ENCODE measurements around the gene GATAD2A. TPM values are rescaled to one million over a fixed set of nuclear protein-coding genes. Genes with fewer than 3 reads are reported as not detected.
A peak's percentile ranks its signal among the peaks of the same experiment; 100 is the strongest.

Gene GATAD2A
- total RNA-seq, 2 donors from 2014 or later, result 88.0 to 160 TPM

GRCh38 chr19:19532806-19533701 lies 127.6 kb downstream of the GATAD2A start:
- Mint-ChIP-seq H3K27me3 (no peaks in the 10 kb centered on the region), H3K36me3 (ENCODE audit: low read depth) (peaks cover 10% of the 10 kb centered on the region), H3K4me1 (peaks cover 6% of the 10 kb centered on the region), H3K9me3 (no peaks in the 10 kb centered on the region), H3K4me3 (no peak overlapping the region), H3K27ac (peak overlapping the region; percentile 49)
- ATAC-seq (replicated peaks), result no peak

- no peaks in the 10 kb centered on the region for H3K9me3 Mint-ChIP-seq
- no peak for ATAC-seq (replicated peaks)
- H3K4me3 Mint-ChIP-seq, result no peak overlapping the region
- peaks cover 5% of the 10 kb centered on the region for H3K36me3 Mint-ChIP-seq (ENCODE audit: low read depth)
- H3K27me3 Mint-ChIP-seq, result peaks cover 3% of the 10 kb centered on the region
- H3K4me1 Mint-ChIP-seq, result peaks cover 11% of the 10 kb centered on the region
- peak overlapping the region; percentile 49 for H3K27ac Mint-ChIP-seq
Observed at GRCh38 chr19:19533841-19534240, 128.4 kb downstream of the GATAD2A start.

GRCh38 chr19:19534556-19535265 lies 129.2 kb downstream of the GATAD2A start:
- H3K4me3 Mint-ChIP-seq, result no peak overlapping the region
- H3K27ac Mint-ChIP-seq, result peak overlapping the region; percentile 49
- no peaks in the 10 kb centered on the region for H3K9me3 Mint-ChIP-seq
- no peak for ATAC-seq (replicated peaks)
- peaks cover 13% of the 10 kb centered on the region for H3K4me1 Mint-ChIP-seq
- peaks cover 5% of the 10 kb centered on the region for H3K36me3 Mint-ChIP-seq (ENCODE audit: low read depth)
- peaks cover 5% of the 10 kb centered on the region for H3K27me3 Mint-ChIP-seq

- Mint-ChIP-seq H3K27me3 (peaks cover 5% of the 10 kb centered on the region), H3K4me3 (no peak overlapping the region), H3K9me3 (no peaks in the 10 kb centered on the region), H3K4me1 (peaks cover 13% of the 10 kb centered on the region), H3K36me3 (ENCODE audit: low read depth) (peaks cover 5% of the 10 kb centered on the region), H3K27ac (no peak overlapping the region)
- ATAC-seq (replicated peaks), result no peak
Observed at GRCh38 chr19:19535311-19536191, 130.1 kb downstream of the GATAD2A start.

GRCh38 chr19:19537075-19538048 lies 131.9 kb downstream of the GATAD2A start:
- no peak for ATAC-seq (replicated peaks)
- Mint-ChIP-seq H3K36me3 (ENCODE audit: low read depth) (peaks cover under 1% of the 10 kb centered on the region), H3K27me3 (peaks cover 5% of the 10 kb centered on the region), H3K4me3 (peak overlapping the region; percentile 75), H3K9me3 (no peaks in the 10 kb centered on the region), H3K27ac (peak overlapping the region; percentile 50), H3K4me1 (peaks cover 13% of the 10 kb centered on the region)

- no peaks in the 10 kb centered on the region for H3K9me3 Mint-ChIP-seq
- peak within 1 kb of the TSS; percentile 75 for H3K4me3 Mint-ChIP-seq
- H3K27me3 Mint-ChIP-seq, result peaks cover 5% of the 10 kb centered on the region
- H3K27ac Mint-ChIP-seq, result peak within 1 kb of the TSS; percentile 67
- H3K4me1 Mint-ChIP-seq, result peaks cover 13% of the 10 kb centered on the region
- ATAC-seq (replicated peaks), result no peak
- no peaks in the 10 kb centered on the region for H3K36me3 Mint-ChIP-seq (ENCODE audit: low read depth)
Observed at GRCh38 chr19:19538061-19538784, 132.7 kb downstream of the GATAD2A start, which contains the start of gene CILP2. CILP2 (plus strand) TSS chr19:19538265; CDS start chr19:19538350, 85 bp downstream.

GRCh38 chr19:19538785-19539166 lies 133.3 kb downstream of the GATAD2A start:
- ATAC-seq (replicated peaks), result no peak
- no peaks in the 10 kb centered on the region for H3K36me3 Mint-ChIP-seq (ENCODE audit: low read depth)
- no peaks in the 10 kb centered on the region for H3K9me3 Mint-ChIP-seq
- peak overlapping the region; percentile 67 for H3K27ac Mint-ChIP-seq
- peak overlapping the region; percentile 65 for H3K4me3 Mint-ChIP-seq
- H3K27me3 Mint-ChIP-seq, result peaks cover 5% of the 10 kb centered on the region
- peaks cover 13% of the 10 kb centered on the region for H3K4me1 Mint-ChIP-seq

GRCh38 chr19:19539698-19540063 lies 134.2 kb downstream of the GATAD2A start:
- H3K27ac Mint-ChIP-seq, result no peak overlapping the region
- H3K4me1 Mint-ChIP-seq, result peaks cover 7% of the 10 kb centered on the region
- peaks cover 5% of the 10 kb centered on the region for H3K27me3 Mint-ChIP-seq
- no peak for ATAC-seq (replicated peaks)
- peak overlapping the region; percentile 65 for H3K4me3 Mint-ChIP-seq
- no peaks in the 10 kb centered on the region for H3K36me3 Mint-ChIP-seq (ENCODE audit: low read depth)
- no peaks in the 10 kb centered on the region for H3K9me3 Mint-ChIP-seq

GRCh38 chr19:19540064-19540714 lies 134.7 kb downstream of the GATAD2A start:
- H3K9me3 Mint-ChIP-seq, result no peaks in the 10 kb centered on the region
- peaks cover 5% of the 10 kb centered on the region for H3K27me3 Mint-ChIP-seq
- no peaks in the 10 kb centered on the region for H3K36me3 Mint-ChIP-seq (ENCODE audit: low read depth)
- peak overlapping the region; percentile 65 for H3K4me3 Mint-ChIP-seq
- peak; percentile 32 for ATAC-seq (replicated peaks)
- no peak overlapping the region for H3K27ac Mint-ChIP-seq
- peaks cover 7% of the 10 kb centered on the region for H3K4me1 Mint-ChIP-seq

- peak; percentile 89 for ATAC-seq (replicated peaks)
- Mint-ChIP-seq H3K27me3 (peaks cover 5% of the 10 kb centered on the region), H3K4me3 (peak overlapping the region; percentile 65), H3K36me3 (ENCODE audit: low read depth) (no peaks in the 10 kb centered on the region), H3K27ac (no peak overlapping the region), H3K4me1 (peaks cover 7% of the 10 kb centered on the region), H3K9me3 (no peaks in the 10 kb centered on the region)
Observed at GRCh38 chr19:19540715-19541515, 135.4 kb downstream of the GATAD2A start.

- Mint-ChIP-seq H3K4me3 (peak overlapping the region; percentile 65), H3K27ac (no peak overlapping the region), H3K9me3 (no peaks in the 10 kb centered on the region), H3K36me3 (ENCODE audit: low read depth) (no peaks in the 10 kb centered on the region), H3K27me3 (peaks cover 5% of the 10 kb centered on the region), H3K4me1 (peaks cover 7% of the 10 kb centered on the region)
- ATAC-seq (replicated peaks), result no peak
Observed at GRCh38 chr19:19541616-19542015, 136.1 kb downstream of the GATAD2A start.

GRCh38 chr19:19542507-19542906 lies 137.0 kb downstream of the GATAD2A start:
- Mint-ChIP-seq H3K4me1 (peaks cover 7% of the 10 kb centered on the region), H3K36me3 (ENCODE audit: low read depth) (no peaks in the 10 kb centered on the region), H3K9me3 (no peaks in the 10 kb centered on the region), H3K4me3 (no peak overlapping the region), H3K27me3 (peaks cover 5% of the 10 kb centered on the region), H3K27ac (no peak overlapping the region)
- no peak for ATAC-seq (replicated peaks)
